GM18502 (cell line): Measurements from ENCODE around the gene GDF7.
A peak's percentile ranks its signal among the peaks of the same experiment; 100 is the strongest.
"Not testable (repeated sequence)": the region's sequence is repeated elsewhere in the genome, so short reads cannot be mapped to it uniquely, and the experiment has no call there.

Experiments
- ATAC-seq: cut with Tn5 transposase; IDR thresholded peaks from one replicate; pipeline ENCODE4 v1.9.1; 2021; ENCODE audit warnings: mild to moderate bottlenecking; ENCODE audit not compliant: unreplicated experiment, poor library complexity

The GDF7 gene

GRCh38 chr2:20689428-20690264, 22.7 kb downstream of the GDF7 start:
- ATAC-seq: no peak

GRCh38 chr2:20691076-20691734, 24.3 kb downstream of the GDF7 start:
- ATAC-seq: no peak

- no peak for ATAC-seq
Measured at GRCh38 chr2:20692081-20692480, 25.1 kb downstream of the GDF7 start.

GRCh38 chr2:20693317-20693716, 26.4 kb downstream of the GDF7 start:
- ATAC-seq: no peak

GRCh38 chr2:20696366-20696765, 29.4 kb downstream of the GDF7 start:
- ATAC-seq: no peak

GRCh38 chr2:20697322-20697934, 30.5 kb downstream of the GDF7 start:
- no peak for ATAC-seq

GRCh38 chr2:20698916-20699613, 32.1 kb downstream of the GDF7 start:
- ATAC-seq: peak; percentile 49

- ATAC-seq: no peak
Measured at GRCh38 chr2:20702563-20702962, 35.6 kb downstream of the GDF7 start.

- no peak for ATAC-seq
Measured at GRCh38 chr2:20704886-20705285, 37.9 kb downstream of the GDF7 start.

- ATAC-seq: no peak
Measured at GRCh38 chr2:20706217-20706616, 39.3 kb downstream of the GDF7 start.

- no peak for ATAC-seq
Measured at GRCh38 chr2:20706786-20707185, 39.8 kb downstream of the GDF7 start.

GRCh38 chr2:20707601-20708000, 40.7 kb downstream of the GDF7 start:
- no peak for ATAC-seq

- not testable (repeated sequence) for ATAC-seq
Measured at GRCh38 chr2:20711641-20712040, 44.7 kb downstream of the GDF7 start.

- ATAC-seq: not testable (repeated sequence)
Measured at GRCh38 chr2:20713585-20713984, 46.6 kb downstream of the GDF7 start.

GRCh38 chr2:20714412-20714811, 47.5 kb downstream of the GDF7 start:
- not testable (repeated sequence) for ATAC-seq

- not testable (repeated sequence) for ATAC-seq
Measured at GRCh38 chr2:20716164-20716563, 49.2 kb downstream of the GDF7 start.

- ATAC-seq: no peak
Measured at GRCh38 chr2:20717641-20718040, 50.7 kb downstream of the GDF7 start.

- ATAC-seq: no peak
Measured at GRCh38 chr2:20722592-20723240, 55.8 kb downstream of the GDF7 start.

- ATAC-seq: no peak
Measured at GRCh38 chr2:20723543-20723942, 56.6 kb downstream of the GDF7 start.

GRCh38 chr2:20724500-20725053, 57.6 kb downstream of the GDF7 start:
- no peak for ATAC-seq
